Glomerular visceral epithelial cell (primary cell): ENCODE results near the gene ADGRA1.

ENCODE experiments used
- DNase-seq: peaks from one replicate; pipeline ENCODE4 v3.0.0-alpha.2; 2016; ENCODE audit errors: extremely low spot score

The ADGRA1 gene

GRCh38 chr10:133056001-133056400 is 31.7 kb upstream of the ADGRA1 start:
- no peak for DNase-seq

DNA sequence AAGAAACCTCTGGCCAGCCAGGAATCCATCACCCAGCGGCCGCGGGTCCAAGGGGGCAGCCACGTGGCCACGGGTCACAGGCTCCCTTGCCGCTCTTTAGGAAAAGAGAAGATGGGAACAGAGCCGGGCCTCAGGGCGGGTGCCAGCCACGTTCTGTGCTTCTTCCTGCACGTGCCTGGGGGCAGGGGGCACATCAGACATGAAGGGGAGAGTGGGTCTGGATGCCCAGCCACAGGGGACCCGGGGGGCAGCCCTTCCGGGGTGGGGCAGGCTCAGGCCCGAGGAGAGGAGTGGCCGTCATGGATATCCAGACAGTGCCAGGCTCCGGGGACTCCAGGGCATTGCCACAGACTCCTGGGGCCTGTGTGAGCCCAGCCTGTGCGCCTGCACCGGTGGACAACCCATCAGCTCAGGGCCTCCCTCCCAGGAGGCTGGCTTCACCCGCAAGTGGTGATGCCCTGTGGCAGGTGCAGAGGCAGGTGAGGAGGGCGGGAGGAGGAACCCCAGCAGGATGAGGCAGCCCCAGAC is 31.0 kb upstream of the ADGRA1 start:
- no peak for DNase-seq

DNA sequence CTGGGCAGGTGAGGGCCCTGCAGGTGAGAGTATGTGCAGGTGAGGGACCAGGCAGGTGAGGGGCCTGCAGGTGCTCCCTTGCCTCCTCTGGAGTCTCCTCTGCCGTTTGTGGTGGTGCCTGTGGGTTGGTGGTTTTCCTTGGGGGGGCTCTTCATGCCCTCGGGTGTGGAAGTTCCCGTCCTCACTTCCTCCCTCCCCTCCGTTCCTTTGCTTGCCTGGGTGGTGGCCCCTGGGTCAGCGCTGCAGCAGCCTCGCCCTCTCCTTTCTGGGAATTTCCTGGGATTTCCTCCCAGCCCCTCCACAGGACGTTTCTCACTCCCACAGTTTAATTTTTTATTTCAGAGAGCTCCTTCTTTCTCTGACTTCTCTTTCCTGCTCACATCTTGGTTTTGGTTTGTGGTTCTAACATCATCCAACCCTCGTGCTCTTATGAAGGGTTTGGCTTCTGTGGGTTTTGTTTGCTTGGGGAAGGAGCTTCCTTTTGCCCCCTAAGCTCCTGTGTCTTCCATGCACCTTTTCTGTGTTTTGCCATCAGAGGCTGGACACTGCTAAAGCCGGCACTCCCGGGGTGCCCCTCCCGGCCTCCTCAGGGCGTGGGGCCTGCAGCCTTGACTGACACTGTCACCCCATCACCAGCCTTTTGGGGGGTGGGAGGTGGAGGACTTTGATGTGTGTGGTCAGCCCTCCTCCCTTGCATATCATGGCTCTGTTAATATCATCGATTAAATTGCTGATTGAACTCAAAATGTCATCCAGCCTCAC is 29.2 kb upstream of the ADGRA1 start:
- DNase-seq, result no peak

DNA sequence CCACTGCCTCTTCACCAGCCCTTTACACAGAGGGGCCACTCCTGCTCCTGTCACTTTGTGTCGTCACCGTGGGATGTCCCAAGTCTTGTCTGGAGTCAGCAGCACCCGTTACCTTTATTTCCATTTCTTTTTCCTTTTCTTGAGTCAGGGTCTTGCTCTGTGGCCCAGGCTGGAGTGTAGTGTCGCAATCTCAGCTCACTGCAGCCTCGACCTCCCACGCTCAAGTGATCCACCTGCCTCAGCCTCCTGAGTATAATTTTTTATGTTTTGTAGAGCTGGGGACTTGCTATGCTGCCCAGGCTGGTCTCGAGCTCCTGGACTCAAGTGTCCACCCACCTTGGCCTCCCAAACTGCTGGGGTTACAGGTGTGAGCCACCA is 28.6 kb upstream of the ADGRA1 start:
- no peak for DNase-seq

DNA sequence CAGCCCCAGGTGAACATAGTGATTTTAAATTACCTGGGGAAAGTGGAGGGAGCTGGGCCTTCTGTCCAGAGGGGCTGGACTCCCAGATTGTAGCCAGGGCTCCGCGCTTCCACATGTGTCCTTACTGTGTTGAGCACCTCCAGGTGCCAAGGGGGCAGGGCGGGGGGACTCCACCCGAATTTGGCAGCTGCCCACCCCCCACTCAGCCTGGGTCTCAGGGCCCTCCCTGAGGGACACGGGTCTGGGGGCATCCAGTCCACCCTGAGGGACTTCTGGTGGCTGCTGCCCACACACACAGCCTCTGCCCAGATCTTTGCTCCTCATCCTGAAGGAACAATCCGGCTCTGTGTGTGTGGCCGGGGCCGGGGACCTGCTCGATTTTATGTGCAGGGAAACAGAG is 28.2 kb upstream of the ADGRA1 start:
- DNase-seq, result no peak

DNA sequence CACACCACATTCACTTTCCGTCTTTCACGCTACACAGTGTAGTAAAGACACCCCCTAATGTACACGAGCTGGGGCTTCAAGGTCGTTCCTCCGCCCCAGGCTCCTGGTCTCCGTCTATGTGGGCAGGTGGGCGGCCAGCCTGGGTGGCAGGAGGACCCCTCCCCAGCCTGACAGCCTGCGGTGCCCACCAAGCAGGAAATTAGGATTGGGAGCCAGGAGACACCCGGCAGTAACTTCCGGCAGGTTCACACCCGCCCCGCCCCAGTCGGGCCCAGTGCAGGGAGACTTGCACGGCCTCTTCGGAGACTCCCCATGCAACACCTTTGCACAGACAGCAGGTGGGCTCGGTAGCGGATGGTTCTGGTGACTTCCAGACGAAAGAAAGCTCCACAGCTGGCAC is 27.7 kb upstream of the ADGRA1 start:
- DNase-seq, result no peak

GRCh38 chr10:133060466-133060865 is 27.3 kb upstream of the ADGRA1 start:
- DNase-seq, result no peak

DNA sequence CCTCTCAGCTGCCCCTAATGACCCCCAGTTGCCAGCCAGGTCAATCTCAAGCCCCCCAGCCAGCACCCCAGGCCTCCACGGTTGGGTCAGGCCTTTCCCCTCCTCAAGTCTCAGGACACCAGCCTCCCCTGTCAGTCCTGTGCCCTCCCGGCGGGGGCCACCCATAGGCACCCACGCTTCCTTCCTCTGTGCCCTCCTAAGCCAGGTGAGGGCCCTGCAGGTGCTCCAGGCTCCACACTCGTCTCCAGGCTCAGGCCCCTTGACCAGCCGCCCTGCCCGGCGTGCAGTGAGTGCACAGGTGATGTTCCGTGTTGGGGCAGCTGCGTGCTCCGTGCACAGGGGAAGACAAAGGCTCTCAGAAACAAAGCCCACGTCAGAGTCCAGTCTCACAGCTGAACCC is 26.8 kb upstream of the ADGRA1 start:
- no peak for DNase-seq

- no peak for DNase-seq
Measured at GRCh38 chr10:133061296-133062038, 26.3 kb upstream of the ADGRA1 start.

DNA sequence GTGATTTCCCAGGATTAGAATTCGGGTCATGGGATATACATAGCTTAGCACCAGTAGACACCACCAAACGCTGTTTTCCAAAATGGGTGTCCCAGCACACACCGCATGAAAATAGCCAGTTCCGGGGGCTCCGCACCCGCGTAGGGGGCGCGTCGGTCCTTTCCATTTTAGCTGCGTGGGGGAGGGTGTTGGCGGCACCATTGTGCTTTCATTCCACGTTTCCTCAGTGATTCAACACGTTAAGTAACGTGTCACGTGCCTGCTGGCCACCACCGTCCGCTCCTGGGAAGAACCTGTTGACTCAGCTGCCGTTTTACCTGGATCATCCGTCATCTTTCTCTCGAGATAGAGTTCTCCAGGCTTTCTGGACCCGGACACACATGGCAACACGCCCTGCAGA is 25.6 kb upstream of the ADGRA1 start:
- DNase-seq, result no peak

GRCh38 chr10:133062635-133063034 is 25.1 kb upstream of the ADGRA1 start:
- DNase-seq, result no peak

- no peak for DNase-seq
Measured at GRCh38 chr10:133067149-133068105, 20.3 kb upstream of the ADGRA1 start.

GRCh38 chr10:133068111-133069032 is 19.4 kb upstream of the ADGRA1 start:
- DNase-seq, result no peak

DNA sequence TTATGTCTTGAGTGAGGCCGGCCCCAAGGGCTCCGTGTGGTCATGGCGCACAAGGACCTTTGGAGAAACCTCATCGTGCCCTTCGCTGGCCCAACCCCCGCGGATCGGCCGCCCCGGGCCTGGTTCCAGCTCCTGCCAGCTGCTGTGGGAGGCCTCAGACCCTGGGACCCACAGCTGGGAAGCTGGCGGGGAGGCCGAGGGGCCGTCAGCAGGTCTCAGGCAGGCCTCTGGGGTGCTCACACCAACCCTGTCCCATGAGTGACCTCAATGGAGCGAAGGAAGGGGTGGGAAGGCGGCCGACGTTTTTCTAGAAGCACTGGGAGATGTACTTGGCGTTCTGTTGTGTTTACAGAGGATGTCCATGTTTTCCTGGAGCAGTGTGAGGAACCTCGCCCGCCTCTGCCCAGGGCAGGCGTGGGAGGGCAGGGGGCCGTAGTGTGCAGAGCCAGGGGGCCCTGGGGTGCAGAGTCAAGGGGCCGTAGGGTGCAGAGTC is 18.6 kb upstream of the ADGRA1 start:
- DNase-seq, result no peak

GRCh38 chr10:133070405-133070804 is 17.3 kb upstream of the ADGRA1 start:
- no peak for DNase-seq

DNA sequence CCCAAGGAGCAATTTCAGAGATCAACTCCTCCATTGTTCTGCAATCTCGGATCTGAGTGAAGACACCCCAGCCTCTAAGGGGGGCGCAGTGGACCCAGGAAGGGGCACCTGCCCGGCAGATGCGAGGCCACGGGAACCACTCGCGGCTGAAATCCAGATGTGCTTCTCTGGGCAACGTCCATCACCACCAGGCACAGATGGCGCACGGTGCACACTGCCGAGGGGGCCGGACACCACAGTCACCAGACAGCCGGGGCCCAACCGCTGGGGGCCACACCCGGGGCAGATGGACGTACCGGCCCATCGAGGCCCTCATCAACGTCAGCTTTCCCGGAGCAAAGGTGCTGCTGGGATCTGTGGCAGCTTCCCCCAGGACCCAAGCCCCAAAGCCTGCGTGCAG is 16.9 kb upstream of the ADGRA1 start:
- no peak for DNase-seq

- DNase-seq, result no peak
Measured at GRCh38 chr10:133071733-133072132, 16.0 kb upstream of the ADGRA1 start.

- DNase-seq, result no peak
Measured at GRCh38 chr10:133072196-133072595, 15.5 kb upstream of the ADGRA1 start.

GRCh38 chr10:133072720-133073390 is 14.9 kb upstream of the ADGRA1 start:
- DNase-seq, result no peak
